HCT116 (cell line): ENCODE results near the gene LGALS4.

ENCODE experiments used
- CEBPB ChIP-seq: IDR thresholded peaks from 2 replicates; pipeline ENCODE4 v1.6.1; 2012; ENCODE audit warnings: low read depth
- EZH2 ChIP-seq: fragments of 200-600 bp; sonication (generic); IDR thresholded peaks from 2 replicates; pipeline ENCODE4 v1.6.1; 2017; ENCODE audit warnings: antibody characterized with exemption, mixed run types
- POLR2A ChIP-seq: IDR thresholded peaks from 2 replicates; pipeline ENCODE4 v1.7.0; 2011; ENCODE audit warnings: borderline replicate concordance; ENCODE audit not compliant: insufficient read depth, insufficient read length; ENCODE audit errors: extremely low read depth
- TF ChIP-seq, protein P1 (sequence below), 3 experiments: fragments of 200-600 bp in 1 of 3; sonication (generic) in 1 of 3; IDR thresholded peaks in 2 of 3; conservative IDR thresholded peaks in 1 of 3; 2 replicates each; pipeline ENCODE4 v1.5.1; 2012 to 2017; ENCODE audit warnings: low read depth in 2 of 3, low read length in 2 of 3, antibody characterized with exemption in 1 of 3, borderline replicate concordance in 1 of 3, control low read depth in 1 of 3, mild to moderate bottlenecking in 1 of 3, mixed read lengths in 1 of 3, mixed run types in 1 of 3, moderate library complexity in 1 of 3; ENCODE audit not compliant: insufficient read depth in 1 of 3
- TF ChIP-seq, protein P2 (sequence below): IDR thresholded peaks from 2 replicates; pipeline ENCODE4 v1.6.1; 2012

DNA sequence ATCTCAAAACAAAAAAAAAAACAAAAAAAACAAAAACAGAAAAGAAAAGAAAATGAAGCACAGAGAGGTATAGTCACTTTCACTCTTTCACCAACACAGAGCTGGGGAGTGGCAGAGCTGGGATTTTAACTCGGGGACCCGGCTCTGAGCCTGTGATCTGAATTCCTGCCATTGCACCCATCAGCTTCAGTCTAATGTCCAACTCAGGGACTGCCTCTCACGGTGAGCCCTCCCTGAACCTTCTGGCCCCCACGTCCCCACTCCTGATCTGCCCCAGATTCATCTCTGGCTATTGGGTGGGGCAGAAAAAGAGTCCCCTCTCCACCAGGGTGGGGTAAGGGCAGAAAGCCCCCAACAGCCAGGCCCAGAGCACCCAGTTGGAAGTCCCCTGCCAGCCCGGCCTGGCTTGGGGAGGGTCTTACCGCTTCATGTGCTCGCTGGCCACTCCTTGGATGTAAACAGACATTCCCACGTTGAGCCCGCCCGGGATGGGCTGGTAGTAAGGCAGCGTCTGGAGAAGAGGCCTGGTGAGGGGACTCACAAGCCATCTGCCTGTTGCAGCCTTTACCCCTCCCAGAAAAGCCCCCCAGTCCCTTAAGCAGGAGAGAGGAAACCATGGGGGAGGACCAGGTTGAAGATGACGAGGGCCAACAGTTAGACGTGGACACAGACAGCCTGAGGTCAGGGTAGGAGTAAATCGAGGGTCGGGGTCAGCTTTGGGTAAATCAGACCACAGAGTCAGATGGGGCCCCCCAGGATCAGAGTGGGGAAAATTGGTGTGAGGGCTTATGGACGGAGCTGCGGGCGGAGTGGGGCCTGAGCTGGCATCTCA is 520 bp downstream of the LGALS4 start:
- TF ChIP-seq EZH2, result no peak
- no peak for TF ChIP-seq CEBPB
- TF ChIP-seq, protein P1, sequence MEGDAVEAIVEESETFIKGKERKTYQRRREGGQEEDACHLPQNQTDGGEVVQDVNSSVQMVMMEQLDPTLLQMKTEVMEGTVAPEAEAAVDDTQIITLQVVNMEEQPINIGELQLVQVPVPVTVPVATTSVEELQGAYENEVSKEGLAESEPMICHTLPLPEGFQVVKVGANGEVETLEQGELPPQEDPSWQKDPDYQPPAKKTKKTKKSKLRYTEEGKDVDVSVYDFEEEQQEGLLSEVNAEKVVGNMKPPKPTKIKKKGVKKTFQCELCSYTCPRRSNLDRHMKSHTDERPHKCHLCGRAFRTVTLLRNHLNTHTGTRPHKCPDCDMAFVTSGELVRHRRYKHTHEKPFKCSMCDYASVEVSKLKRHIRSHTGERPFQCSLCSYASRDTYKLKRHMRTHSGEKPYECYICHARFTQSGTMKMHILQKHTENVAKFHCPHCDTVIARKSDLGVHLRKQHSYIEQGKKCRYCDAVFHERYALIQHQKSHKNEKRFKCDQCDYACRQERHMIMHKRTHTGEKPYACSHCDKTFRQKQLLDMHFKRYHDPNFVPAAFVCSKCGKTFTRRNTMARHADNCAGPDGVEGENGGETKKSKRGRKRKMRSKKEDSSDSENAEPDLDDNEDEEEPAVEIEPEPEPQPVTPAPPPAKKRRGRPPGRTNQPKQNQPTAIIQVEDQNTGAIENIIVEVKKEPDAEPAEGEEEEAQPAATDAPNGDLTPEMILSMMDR (IDR thresholded peaks at IDR 0.05 in 2 of 3, conservative IDR thresholded peaks at IDR 0.05 in 1 of 3; ENCODE audit: borderline replicate concordance in 1 of 3, insufficient read depth in 1 of 3, low read depth in 2 of 3, low read length in 2 of 3), result no peak
- TF ChIP-seq, protein P2, sequence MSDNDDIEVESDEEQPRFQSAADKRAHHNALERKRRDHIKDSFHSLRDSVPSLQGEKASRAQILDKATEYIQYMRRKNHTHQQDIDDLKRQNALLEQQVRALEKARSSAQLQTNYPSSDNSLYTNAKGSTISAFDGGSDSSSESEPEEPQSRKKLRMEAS, result no peak
- TF ChIP-seq POLR2A, result no peak
